HG03521 (cell line): Measurements from ENCODE around the gene PLEKHG7.

Experiments used
- ATAC-seq: cut with Tn5 transposase; IDR thresholded peaks from one replicate; pipeline ENCODE4 v1.9.1; 2021; ENCODE audit warnings: mild to moderate bottlenecking, moderate library complexity; ENCODE audit not compliant: unreplicated experiment

PLEKHG7 gene

GRCh38 chr12:92703786-92704185, 997 bp downstream of the PLEKHG7 start:
- no peak for ATAC-seq

- no peak for ATAC-seq
These were observed 3.8 kb downstream of the PLEKHG7 start for GRCh38 chr12:92706594-92706993.

- ATAC-seq, result no peak
These were observed 5.1 kb downstream of the PLEKHG7 start for GRCh38 chr12:92707926-92708325.

GRCh38 chr12:92715625-92716024, 12.8 kb downstream of the PLEKHG7 start:
- ATAC-seq, result no peak

GRCh38 chr12:92717202-92717601, 14.4 kb downstream of the PLEKHG7 start:
- no peak for ATAC-seq

- ATAC-seq, result no peak
These were observed 15.7 kb downstream of the PLEKHG7 start for GRCh38 chr12:92718483-92718990.

- ATAC-seq, result no peak
These were observed 16.9 kb downstream of the PLEKHG7 start for GRCh38 chr12:92719674-92720073.

- no peak for ATAC-seq
These were observed 18.3 kb downstream of the PLEKHG7 start for GRCh38 chr12:92721130-92721529.

GRCh38 chr12:92721656-92722055, 18.9 kb downstream of the PLEKHG7 start:
- ATAC-seq, result no peak

GRCh38 chr12:92722897-92723296, 20.1 kb downstream of the PLEKHG7 start:
- ATAC-seq, result no peak

GRCh38 chr12:92726850-92727249, 24.1 kb downstream of the PLEKHG7 start:
- no peak for ATAC-seq

- ATAC-seq, result no peak
These were observed 27.1 kb downstream of the PLEKHG7 start for GRCh38 chr12:92729773-92730305.

- no peak for ATAC-seq
These were observed 28.0 kb downstream of the PLEKHG7 start for GRCh38 chr12:92730758-92731157.

GRCh38 chr12:92732216-92732615, 29.4 kb downstream of the PLEKHG7 start:
- no peak for ATAC-seq

GRCh38 chr12:92732716-92733115, 29.9 kb downstream of the PLEKHG7 start:
- no peak for ATAC-seq

GRCh38 chr12:92733181-92733580, 30.4 kb downstream of the PLEKHG7 start:
- ATAC-seq, result no peak

GRCh38 chr12:92733661-92734060, 30.9 kb downstream of the PLEKHG7 start:
- no peak for ATAC-seq

- ATAC-seq, result no peak
These were observed 32.4 kb downstream of the PLEKHG7 start for GRCh38 chr12:92735131-92735721.

GRCh38 chr12:92736605-92737004, 33.8 kb downstream of the PLEKHG7 start:
- no peak for ATAC-seq

- no peak for ATAC-seq
These were observed 35.4 kb downstream of the PLEKHG7 start for GRCh38 chr12:92737855-92738850.

- ATAC-seq, result no peak
These were observed 36.3 kb downstream of the PLEKHG7 start for GRCh38 chr12:92739113-92739512.

GRCh38 chr12:92740411-92740810, 37.6 kb downstream of the PLEKHG7 start:
- no peak for ATAC-seq
